ENCODE data around the gene CIRBP. TPM values are rescaled to one million over a fixed set of nuclear protein-coding genes. Genes with fewer than 3 reads are reported as not detected.

The CIRBP gene
- total RNA-seq, 1 donor from 2014 or later = 352 TPM

DNA sequence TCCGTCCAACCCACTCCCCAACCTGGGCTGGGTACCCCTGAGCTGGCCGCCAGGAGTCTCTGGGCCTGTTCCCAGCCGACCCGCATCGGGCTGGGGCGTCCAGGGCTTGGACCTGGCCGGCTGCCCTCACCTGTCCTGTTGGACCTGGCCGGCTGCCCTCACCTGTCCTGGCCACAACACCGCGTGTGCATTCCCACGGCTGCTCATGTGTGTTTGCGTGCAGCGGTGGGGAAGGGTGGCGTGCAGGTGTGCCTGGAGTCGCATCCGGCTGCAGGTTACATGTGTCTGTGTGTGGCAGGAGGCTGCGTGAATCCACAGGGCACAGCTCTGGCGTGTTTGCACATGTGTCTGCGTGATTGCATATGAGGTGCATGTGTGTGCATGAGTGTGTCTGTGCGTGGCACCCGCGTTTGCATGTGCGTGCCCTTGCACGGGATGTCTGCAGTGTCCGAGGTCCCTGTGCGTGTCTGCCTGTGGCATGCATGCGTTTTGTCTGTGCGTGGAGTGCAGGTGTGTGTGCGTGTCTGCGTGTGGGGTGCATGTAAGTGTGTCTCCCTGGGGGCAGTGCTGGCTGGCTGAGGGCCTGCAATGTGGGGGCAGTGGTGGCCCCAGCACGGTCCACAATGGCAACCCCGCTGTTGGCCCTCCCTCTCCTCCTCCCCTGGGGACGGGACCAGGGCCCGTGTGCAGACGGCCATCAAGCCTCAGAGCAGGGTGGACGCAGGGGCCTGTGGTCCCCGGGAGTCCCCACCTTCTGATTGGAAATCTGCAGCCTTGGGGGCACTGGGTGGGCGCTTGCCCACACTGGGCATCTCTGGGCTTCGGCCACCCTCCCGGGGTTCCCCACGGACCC, 19.9 kb downstream of the CIRBP start:
- H3K27me3 ChIP-seq (ENCODE audit: low read depth) = peaks cover 89% of the 10 kb centered on the region

DNA sequence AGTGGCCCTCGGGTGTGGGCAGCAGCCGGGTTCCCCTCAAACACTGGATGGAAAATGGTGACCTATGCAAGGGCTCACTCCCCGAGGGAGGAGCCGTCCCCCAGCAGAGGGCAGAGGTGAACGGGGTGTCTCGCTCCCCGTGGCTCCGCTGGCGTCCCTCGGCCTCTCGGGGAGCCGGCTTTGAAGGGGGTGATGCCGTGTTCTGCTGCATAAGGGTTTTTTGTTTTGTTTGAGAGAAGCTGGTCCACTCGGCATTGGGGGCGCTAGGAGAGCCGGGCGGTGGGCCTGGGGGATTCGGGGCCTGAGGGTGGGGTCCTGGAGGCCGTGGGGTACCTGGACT, 20.5 kb downstream of the CIRBP start:
- DNase-seq (no peak), ATAC-seq (no peak)
- intact Hi-C loops (cut with DNase I) = no loop called here
- Histone ChIP-seq H3K4me1 (no peaks in the 10 kb centered on the region), H3K36me3 (no peaks in the 10 kb centered on the region), H3K4me3 (no peak overlapping the region), H3K27ac (no peak overlapping the region), H3K9me3 (no peaks in the 10 kb centered on the region), H3K27me3 (ENCODE audit: low read depth) (peaks cover 89% of the 10 kb centered on the region)
- TF ChIP-seq, protein P1, sequence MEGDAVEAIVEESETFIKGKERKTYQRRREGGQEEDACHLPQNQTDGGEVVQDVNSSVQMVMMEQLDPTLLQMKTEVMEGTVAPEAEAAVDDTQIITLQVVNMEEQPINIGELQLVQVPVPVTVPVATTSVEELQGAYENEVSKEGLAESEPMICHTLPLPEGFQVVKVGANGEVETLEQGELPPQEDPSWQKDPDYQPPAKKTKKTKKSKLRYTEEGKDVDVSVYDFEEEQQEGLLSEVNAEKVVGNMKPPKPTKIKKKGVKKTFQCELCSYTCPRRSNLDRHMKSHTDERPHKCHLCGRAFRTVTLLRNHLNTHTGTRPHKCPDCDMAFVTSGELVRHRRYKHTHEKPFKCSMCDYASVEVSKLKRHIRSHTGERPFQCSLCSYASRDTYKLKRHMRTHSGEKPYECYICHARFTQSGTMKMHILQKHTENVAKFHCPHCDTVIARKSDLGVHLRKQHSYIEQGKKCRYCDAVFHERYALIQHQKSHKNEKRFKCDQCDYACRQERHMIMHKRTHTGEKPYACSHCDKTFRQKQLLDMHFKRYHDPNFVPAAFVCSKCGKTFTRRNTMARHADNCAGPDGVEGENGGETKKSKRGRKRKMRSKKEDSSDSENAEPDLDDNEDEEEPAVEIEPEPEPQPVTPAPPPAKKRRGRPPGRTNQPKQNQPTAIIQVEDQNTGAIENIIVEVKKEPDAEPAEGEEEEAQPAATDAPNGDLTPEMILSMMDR (IDR thresholded peaks at IDR 0.05) = no peak

More for the DNA sequence above, 19.9 kb downstream of the CIRBP start:
- H3K27ac ChIP-seq = no peak overlapping the region
- ATAC-seq (peak in 1 of 2 donors; percentile 5), DNase-seq (no peak)
- no peaks in the 10 kb centered on the region for H3K36me3 ChIP-seq
- H3K4me3 ChIP-seq = no peak overlapping the region
- no peaks in the 10 kb centered on the region for H3K9me3 ChIP-seq
- TF ChIP-seq, protein P1 (IDR thresholded peaks at IDR 0.05) = no peak
- H3K4me1 ChIP-seq = no peaks in the 10 kb centered on the region
- intact Hi-C loops (cut with DNase I) = no loop called here

DNA sequence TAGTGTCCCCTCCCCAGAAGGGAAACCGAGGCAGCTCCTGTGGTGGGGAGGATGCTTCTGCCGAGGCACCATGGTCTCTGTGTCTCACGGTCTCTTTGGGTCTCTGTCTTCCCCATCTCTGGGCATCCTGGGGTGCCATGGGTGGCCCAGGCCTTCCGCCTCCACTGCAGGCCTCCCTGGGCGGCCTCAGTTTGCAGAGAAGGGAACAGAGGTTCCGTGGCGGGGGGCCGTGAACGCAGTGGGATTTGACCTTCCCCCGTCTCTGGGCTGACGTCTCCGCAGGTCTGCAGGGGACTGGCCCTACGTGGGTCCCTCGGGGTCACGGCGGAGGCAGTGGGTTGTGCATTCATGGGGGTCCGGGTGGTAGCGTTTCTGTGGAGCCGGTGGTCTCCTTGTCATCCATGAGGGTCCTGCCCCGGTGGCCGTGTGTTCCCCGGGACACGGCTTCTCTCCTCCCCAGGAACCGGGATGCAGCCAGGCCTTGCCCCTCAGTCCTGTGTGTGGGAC, 21.1 kb downstream of the CIRBP start:
- ATAC-seq (no peak), DNase-seq (no peak)
- no peaks in the 10 kb centered on the region for H3K4me1 ChIP-seq
- peaks cover 87% of the 10 kb centered on the region for H3K27me3 ChIP-seq (ENCODE audit: low read depth)
- no peaks in the 10 kb centered on the region for H3K36me3 ChIP-seq
- intact Hi-C loops (cut with DNase I) = no loop called here
- TF ChIP-seq, protein P1 (IDR thresholded peaks at IDR 0.05) = no peak
- no peak overlapping the region for H3K27ac ChIP-seq
- H3K4me3 ChIP-seq = no peak overlapping the region
- H3K9me3 ChIP-seq = no peaks in the 10 kb centered on the region

DNA sequence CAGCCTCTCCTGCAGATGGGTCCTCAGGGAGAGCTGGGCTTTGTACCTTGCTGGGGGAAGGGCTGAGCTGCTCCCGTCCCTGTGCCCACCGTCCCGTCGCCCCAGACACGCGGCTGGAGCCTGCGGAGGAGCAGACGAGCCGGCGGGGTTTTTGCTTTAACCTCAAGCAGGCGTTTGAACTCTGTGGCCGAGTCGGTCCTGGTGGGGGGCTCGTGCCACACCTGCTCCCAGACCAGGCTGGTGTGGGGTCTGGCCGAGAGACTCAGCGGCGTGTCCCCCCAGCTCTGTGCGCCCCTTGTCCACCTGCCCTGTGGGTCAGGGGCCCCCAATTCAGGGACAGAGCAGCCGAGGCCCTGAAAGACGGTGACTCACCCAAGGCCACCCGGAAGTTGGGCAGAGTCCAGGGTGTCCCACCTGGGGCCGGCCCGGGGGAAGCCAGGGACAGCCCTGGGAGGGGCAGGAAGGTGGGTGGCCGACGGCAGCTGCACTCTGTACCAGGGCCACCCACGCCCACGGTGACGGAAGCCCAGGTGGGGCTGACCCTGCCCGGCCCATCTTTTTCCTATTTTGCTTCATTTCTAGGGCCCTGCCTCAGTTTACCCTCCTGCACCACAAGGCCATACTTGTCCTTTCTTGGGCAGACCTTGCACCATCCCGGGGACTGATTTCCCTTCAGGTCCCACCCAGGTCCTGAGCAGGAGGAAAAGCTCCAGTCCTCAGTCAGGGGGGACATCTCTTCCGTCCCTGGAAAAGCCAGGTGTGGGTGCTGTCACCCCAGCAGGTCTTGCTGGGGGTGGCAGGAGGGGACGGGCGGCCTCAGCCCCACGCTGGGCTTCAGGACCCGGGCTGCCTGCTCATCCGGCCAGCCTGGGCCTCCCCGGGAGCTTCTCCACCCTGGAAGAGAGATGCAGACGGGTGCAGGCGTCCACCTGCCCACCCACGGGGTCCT, 21.8 kb downstream of the CIRBP start:
- DNase-seq = no peak
- Histone ChIP-seq H3K36me3 (no peaks in the 10 kb centered on the region), H3K27ac (no peak overlapping the region), H3K9me3 (no peaks in the 10 kb centered on the region), H3K27me3 (ENCODE audit: low read depth) (peaks cover 92% of the 10 kb centered on the region), H3K4me1 (peaks cover 3% of the 10 kb centered on the region), H3K4me3 (no peak overlapping the region)
- TF ChIP-seq, protein P1 (IDR thresholded peaks at IDR 0.05) = no peak
- intact Hi-C loops (cut with DNase I) = no loop called here
- ATAC-seq = no peak

DNA sequence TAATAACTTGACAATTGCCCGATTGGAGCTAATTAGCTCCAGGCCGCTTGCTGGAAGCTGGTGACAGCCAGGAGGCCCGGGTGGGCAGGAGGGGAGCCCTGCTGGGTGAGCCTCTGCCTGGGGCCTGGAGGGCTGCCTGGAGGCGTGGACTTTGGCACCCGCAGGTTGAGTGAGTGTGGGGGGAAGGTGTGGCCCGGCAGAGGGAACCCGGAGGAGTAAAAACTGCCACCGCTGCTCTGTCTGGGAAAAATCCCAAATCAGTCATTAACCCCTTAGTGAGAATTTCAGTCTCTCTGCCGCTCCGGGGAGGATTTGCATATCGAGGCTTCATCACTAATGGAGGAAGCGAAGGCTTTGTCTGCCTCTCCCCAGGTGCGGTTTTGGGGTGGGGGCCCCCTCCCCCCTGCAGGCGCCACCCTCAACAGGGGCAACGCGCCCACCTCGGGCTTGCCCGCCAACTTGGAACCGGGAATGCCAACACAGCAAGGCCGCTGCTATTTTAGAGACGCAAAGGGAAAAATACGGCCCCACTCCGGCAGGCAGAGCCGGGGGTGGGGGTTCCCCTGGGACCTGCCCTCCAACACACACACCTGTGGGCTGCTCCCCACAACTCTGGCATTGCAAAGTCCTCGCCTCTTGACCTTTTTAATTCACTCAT, 22.8 kb downstream of the CIRBP start:
- Histone ChIP-seq H3K4me1 (peaks cover 3% of the 10 kb centered on the region), H3K36me3 (no peaks in the 10 kb centered on the region), H3K27ac (no peak overlapping the region), H3K27me3 (ENCODE audit: low read depth) (peaks cover 95% of the 10 kb centered on the region), H3K9me3 (no peaks in the 10 kb centered on the region), H3K4me3 (no peak overlapping the region)
- no peak for ATAC-seq
- intact Hi-C loops (cut with DNase I) = no loop called here
- TF ChIP-seq, protein P1 (IDR thresholded peaks at IDR 0.05) = no peak
- no peak for DNase-seq

Measured in lower lobe of right lung (tissue), 2 donors.